ENCODE results near the gene SORBS2.

GRCh38 chr4:185730849-185731608 lies 81.0 kb downstream of the SORBS2 start:
- TF ChIP-seq POLR2AphosphoS5 (IDR thresholded peaks at IDR 0.05) (peak in 1 of 2 donors; percentile 64), CTCF (IDR thresholded peaks at IDR 0.05) (peak in 1 of 3 experiments; percentile 42), EP300 (IDR thresholded peaks at IDR 0.05) (no peak), POLR2A (IDR thresholded peaks at IDR 0.05; ENCODE audit: low read depth) (no peak)
